ENCODE data around the gene ANK2. TPM values are rescaled to one million over a fixed set of nuclear protein-coding genes. Genes with fewer than 3 reads are reported as not detected.

Gene ANK2
- total RNA-seq, 2 experiments from 2014 or later: 0.36 TPM; not detected in 1

DNA sequence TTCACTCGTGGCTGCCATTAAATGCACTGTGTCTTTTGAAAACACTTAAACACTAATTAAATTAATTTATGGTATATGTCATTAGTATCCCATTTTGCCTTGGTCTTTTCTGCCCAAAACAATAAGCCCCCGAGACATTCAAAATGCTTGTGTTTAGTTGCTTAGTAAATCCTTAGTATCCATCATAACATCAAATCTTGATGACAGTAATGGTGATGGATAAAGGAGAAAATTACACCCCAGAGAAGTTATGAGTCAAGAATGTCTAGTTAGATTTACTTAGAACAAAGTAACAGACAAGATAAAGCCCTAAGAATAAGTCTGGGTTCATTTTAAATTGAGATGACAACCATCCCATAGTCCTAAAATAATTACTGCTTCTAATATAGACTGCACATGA is 21.3 kb downstream of the ANK2 start:
- ChIA-PET POLR2A (no interaction called here), CTCF (no interaction called here)
- Mint-ChIP-seq H3K4me1 (ENCODE audit: low read depth) (no peaks in the 10 kb centered on the region), H3K36me3 (ENCODE audit: low read depth) (no peaks in the 10 kb centered on the region), H3K27me3 (no peaks in the 10 kb centered on the region), H3K27ac (no peak overlapping the region), H3K4me3 (no peak overlapping the region), H3K9me3 (peaks cover 3% of the 10 kb centered on the region)
- TF ChIP-seq, protein P1, sequence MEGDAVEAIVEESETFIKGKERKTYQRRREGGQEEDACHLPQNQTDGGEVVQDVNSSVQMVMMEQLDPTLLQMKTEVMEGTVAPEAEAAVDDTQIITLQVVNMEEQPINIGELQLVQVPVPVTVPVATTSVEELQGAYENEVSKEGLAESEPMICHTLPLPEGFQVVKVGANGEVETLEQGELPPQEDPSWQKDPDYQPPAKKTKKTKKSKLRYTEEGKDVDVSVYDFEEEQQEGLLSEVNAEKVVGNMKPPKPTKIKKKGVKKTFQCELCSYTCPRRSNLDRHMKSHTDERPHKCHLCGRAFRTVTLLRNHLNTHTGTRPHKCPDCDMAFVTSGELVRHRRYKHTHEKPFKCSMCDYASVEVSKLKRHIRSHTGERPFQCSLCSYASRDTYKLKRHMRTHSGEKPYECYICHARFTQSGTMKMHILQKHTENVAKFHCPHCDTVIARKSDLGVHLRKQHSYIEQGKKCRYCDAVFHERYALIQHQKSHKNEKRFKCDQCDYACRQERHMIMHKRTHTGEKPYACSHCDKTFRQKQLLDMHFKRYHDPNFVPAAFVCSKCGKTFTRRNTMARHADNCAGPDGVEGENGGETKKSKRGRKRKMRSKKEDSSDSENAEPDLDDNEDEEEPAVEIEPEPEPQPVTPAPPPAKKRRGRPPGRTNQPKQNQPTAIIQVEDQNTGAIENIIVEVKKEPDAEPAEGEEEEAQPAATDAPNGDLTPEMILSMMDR (IDR thresholded peaks at IDR 0.05): no peak
- Histone ChIP-seq H3K27ac (ENCODE audit: low read depth in 1 of 2, low read length in 2 of 2) (no peak overlapping the region), H3K4me3 (ENCODE audit: low read length) (no peak overlapping the region), H3K36me3 (ENCODE audit: insufficient read depth, low read length) (no peaks in the 10 kb centered on the region), H3K27me3 (ENCODE audit: control insufficient read depth in 1 of 2, insufficient read depth in 2 of 2, low read length in 2 of 2) (no peaks in the 10 kb centered on the region), H3K9me3 (ENCODE audit: control insufficient read depth in 1 of 2, insufficient read depth in 1 of 2, low read length in 2 of 2) (no peaks in the 10 kb centered on the region), H3K4me1 (ENCODE audit: insufficient read depth, low read length) (no peaks in the 10 kb centered on the region)
- intact Hi-C loops (cut with DNase I, micrococcal nuclease): no loop called here
- no peak for ATAC-seq (ENCODE audit: poor library complexity)
- no peak for DNase-seq

DNA sequence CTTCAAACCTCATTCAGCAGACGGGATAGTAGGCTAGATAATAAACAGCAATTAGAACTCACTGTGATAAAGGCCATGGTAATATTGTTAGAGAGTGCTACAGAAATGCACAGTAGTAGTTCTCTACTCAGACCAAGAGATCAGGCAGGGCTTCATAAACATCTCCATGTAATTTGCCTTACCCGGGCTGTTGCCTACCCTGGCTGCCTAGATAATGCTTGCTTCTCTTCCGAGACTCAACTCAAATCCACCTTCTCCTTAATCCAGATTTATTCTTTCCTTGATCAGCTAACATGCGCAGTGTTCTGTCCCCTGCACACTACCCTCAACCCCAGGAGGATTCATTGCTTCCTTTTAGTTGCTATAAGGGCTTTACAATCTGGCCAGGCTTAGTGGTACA is 21.8 kb downstream of the ANK2 start:
- H3K27me3 ChIP-seq (ENCODE audit: control insufficient read depth in 1 of 2, insufficient read depth in 2 of 2, low read length in 2 of 2): no peaks in the 10 kb centered on the region
- H3K4me3 ChIP-seq (ENCODE audit: low read length): no peak overlapping the region
- H3K27me3 Mint-ChIP-seq: no peaks in the 10 kb centered on the region
- no peak for ATAC-seq (ENCODE audit: poor library complexity)
- no peak overlapping the region for H3K27ac Mint-ChIP-seq
- H3K36me3 Mint-ChIP-seq (ENCODE audit: low read depth): no peaks in the 10 kb centered on the region
- no peaks in the 10 kb centered on the region for H3K4me1 Mint-ChIP-seq (ENCODE audit: low read depth)
- H3K9me3 Mint-ChIP-seq: peaks cover 3% of the 10 kb centered on the region
- DNase-seq: no peak
- TF ChIP-seq, protein P1 (IDR thresholded peaks at IDR 0.05): no peak
- ChIA-PET CTCF (no interaction called here), POLR2A (no interaction called here)
- H3K4me3 Mint-ChIP-seq: no peak overlapping the region
- H3K36me3 ChIP-seq (ENCODE audit: insufficient read depth, low read length): no peaks in the 10 kb centered on the region
- no peaks in the 10 kb centered on the region for H3K4me1 ChIP-seq (ENCODE audit: insufficient read depth, low read length)
- H3K27ac ChIP-seq (ENCODE audit: low read depth in 1 of 2, low read length in 2 of 2): no peak overlapping the region
- no peaks in the 10 kb centered on the region for H3K9me3 ChIP-seq (ENCODE audit: control insufficient read depth in 1 of 2, insufficient read depth in 1 of 2, low read length in 2 of 2)
- intact Hi-C loops (cut with DNase I, micrococcal nuclease): no loop called here

DNA sequence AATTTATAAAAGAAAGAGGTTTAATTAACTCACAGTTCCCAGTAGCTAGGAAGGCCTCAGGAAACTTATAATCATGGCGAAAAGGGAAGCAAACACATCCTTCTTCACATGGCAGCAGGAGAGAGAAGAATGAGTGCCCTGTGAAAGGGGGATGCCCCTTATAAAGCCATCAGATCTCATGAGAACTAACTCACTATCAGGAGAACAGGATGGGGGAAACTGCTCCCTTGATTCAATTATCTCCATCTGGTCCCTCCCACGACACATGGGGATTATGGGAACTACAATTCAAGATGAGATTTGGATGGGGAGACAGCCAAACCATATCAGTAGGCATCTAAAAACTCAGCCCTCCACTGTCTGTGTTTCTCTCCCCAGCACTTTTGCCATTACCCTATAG is 22.4 kb downstream of the ANK2 start:
- TF ChIP-seq, protein P1 (IDR thresholded peaks at IDR 0.05): no peak
- H3K27me3 Mint-ChIP-seq: no peaks in the 10 kb centered on the region

More for the DNA sequence above, 22.4 kb downstream of the ANK2 start:
- Histone ChIP-seq H3K9me3 (ENCODE audit: control insufficient read depth in 1 of 2, insufficient read depth in 1 of 2, low read length in 2 of 2) (no peaks in the 10 kb centered on the region), H3K27ac (ENCODE audit: low read depth in 1 of 2, low read length in 2 of 2) (no peak overlapping the region), H3K4me3 (ENCODE audit: low read length) (no peak overlapping the region), H3K4me1 (ENCODE audit: insufficient read depth, low read length) (no peaks in the 10 kb centered on the region), H3K36me3 (ENCODE audit: insufficient read depth, low read length) (no peaks in the 10 kb centered on the region), H3K27me3 (ENCODE audit: control insufficient read depth in 1 of 2, insufficient read depth in 2 of 2, low read length in 2 of 2) (no peaks in the 10 kb centered on the region)
- no peak for DNase-seq
- Mint-ChIP-seq H3K27ac (no peak overlapping the region), H3K36me3 (ENCODE audit: low read depth) (no peaks in the 10 kb centered on the region), H3K4me3 (no peak overlapping the region), H3K4me1 (ENCODE audit: low read depth) (no peaks in the 10 kb centered on the region), H3K9me3 (peaks cover 3% of the 10 kb centered on the region)
- CTCF ChIA-PET: no interaction called here
- no peak for ATAC-seq (ENCODE audit: poor library complexity)
- intact Hi-C loops (cut with DNase I, micrococcal nuclease): no loop called here
- POLR2A ChIA-PET: no interaction called here

Measured in CD4-positive, alpha-beta T cell (primary cell).